NCI-H748 treated with DMSO at 0.1 percent for 48 hours (cell line): ENCODE data around the gene CACNA1H.

Source experiments
- DNase-seq: peaks from one replicate; lab custom pipeline; 2025; lab: John Stamatoyannopoulos, UW

Gene CACNA1H

DNA sequence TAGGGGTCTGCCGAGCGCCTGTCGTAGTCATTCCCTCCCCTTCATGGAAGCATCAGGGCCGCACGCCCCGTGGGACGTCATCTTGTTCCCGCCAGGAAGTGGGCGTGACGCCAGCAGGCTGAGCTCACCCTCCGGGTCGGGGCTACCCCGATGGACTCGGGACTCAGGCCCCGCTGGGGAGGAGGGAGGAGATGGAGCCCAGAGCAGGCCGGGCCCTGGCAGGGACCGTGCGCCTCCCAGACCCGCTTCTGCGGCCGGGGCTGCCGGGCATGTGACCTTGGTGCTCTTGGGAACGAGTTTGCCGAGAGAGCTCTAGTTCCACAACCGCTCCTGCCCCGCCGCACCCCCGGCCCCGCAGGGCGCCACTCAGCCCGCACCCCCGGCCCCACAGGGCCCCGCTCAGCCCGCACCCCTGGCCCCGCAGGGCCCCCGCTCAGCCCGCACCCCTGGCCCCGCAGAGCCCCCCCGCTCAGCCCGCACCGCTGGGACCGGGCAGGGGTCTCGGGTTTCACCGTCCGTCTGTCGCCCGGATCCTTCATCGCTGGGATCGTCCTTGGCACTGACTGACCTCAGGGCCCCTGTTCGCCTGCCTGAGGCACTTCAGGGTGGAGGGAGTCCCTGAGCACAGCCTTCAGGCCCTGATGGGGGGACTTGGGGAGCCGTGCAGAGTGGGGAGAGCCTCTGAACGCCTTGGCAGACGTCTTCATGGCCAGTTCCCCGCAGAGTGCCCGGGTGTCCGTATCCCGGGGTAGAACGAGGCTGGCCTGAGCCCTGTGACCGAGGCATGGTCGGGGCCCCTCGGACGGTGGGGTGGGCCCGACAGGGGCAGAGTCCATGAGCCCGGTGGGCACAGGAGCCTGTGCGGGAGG is 5.8 kb downstream of the CACNA1H start:
- no peak for DNase-seq

GRCh38 chr16:1159325-1159972 is 6.5 kb downstream of the CACNA1H start:
- no peak for DNase-seq

- DNase-seq = no peak
These were observed 7.3 kb downstream of the CACNA1H start for GRCh38 chr16:1159973-1160772.

GRCh38 chr16:1160773-1161348 is 8.0 kb downstream of the CACNA1H start:
- DNase-seq = no peak

GRCh38 chr16:1162701-1163566 is 10.0 kb downstream of the CACNA1H start:
- DNase-seq = no peak

GRCh38 chr16:1163567-1164055 is 10.7 kb downstream of the CACNA1H start:
- DNase-seq = no peak

- no peak for DNase-seq
These were observed 11.5 kb downstream of the CACNA1H start for GRCh38 chr16:1164382-1164781.

GRCh38 chr16:1164975-1165374 is 12.1 kb downstream of the CACNA1H start:
- DNase-seq = no peak

DNA sequence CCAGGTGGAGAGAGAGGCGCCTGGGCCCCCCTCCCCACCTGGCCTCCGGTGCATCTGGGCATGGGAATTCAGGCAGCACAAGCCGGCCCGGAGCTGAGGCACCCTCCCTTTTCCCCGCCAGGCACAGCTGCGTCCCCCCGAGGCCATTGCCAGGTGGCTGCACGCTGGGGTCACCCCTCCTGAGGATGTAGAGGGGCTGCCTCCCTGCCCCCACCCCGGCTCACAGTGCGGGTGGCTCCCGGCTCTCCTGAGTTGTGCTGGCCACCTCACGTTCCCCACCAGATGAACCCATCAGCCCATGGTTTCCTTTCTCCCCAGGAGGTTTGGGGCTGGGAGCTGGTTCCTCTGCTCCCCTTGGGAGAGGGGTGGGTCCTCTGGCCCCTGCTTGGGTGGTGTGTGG is 12.6 kb downstream of the CACNA1H start:
- no peak for DNase-seq

- DNase-seq = peak; percentile 75
These were observed 14.6 kb downstream of the CACNA1H start for GRCh38 chr16:1167276-1168107.

DNA sequence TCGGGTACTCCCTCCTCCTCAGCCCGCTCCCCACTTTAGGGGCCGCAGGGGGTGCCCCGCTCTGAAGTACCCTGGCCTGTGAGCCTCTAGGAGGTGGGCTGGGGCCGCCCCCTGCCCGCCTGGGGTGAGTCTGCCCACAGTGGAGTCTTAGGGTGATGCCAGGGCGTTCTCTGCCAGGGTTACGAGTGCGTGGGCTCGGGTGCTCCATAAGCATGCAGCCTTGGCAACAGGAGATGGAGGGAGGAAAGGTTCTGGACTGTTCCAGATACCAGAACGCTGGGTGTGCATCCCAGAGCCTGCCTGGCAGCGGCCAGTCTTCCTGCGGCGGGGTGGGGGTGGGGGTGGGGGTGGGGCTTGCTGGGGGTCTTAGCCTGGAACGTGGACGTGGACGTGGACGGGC is 15.9 kb downstream of the CACNA1H start:
- DNase-seq = no peak

GRCh38 chr16:1169285-1170075 is 16.6 kb downstream of the CACNA1H start:
- no peak for DNase-seq

- DNase-seq = no peak
These were observed 17.1 kb downstream of the CACNA1H start for GRCh38 chr16:1170076-1170418.

- no peak for DNase-seq
These were observed 18.1 kb downstream of the CACNA1H start for GRCh38 chr16:1171001-1171400.

DNA sequence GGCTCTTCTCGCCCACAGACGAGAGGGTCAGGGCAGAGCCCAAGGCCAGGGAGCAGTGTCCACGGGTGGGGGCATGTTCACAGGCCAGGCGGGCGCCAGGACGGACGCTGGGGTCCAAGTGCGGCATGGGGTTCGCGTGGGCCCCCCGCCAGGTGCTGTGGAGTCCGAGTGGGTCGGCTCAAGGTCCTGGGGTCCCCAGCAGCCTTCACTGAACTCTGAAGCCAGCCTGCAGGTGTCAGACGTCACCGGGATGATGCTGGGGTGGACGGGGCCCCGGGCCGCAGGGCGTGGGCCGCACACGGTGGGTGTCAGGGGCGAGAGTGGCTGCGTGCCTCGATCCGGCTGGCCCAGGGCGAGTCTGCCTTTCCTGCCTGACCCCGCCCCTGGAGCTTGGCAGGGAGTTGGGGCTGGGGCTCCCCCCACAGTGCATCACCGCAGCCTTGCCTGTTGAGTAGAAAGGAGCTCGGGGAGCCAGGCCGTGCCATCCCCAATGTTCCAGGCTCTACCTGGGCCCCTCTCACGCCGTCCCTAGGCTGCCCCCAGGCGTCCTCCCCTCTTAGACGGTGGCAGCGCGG is 19.0 kb downstream of the CACNA1H start:
- no peak for DNase-seq

- DNase-seq = no peak
These were observed 19.7 kb downstream of the CACNA1H start for GRCh38 chr16:1172651-1173050.

DNA sequence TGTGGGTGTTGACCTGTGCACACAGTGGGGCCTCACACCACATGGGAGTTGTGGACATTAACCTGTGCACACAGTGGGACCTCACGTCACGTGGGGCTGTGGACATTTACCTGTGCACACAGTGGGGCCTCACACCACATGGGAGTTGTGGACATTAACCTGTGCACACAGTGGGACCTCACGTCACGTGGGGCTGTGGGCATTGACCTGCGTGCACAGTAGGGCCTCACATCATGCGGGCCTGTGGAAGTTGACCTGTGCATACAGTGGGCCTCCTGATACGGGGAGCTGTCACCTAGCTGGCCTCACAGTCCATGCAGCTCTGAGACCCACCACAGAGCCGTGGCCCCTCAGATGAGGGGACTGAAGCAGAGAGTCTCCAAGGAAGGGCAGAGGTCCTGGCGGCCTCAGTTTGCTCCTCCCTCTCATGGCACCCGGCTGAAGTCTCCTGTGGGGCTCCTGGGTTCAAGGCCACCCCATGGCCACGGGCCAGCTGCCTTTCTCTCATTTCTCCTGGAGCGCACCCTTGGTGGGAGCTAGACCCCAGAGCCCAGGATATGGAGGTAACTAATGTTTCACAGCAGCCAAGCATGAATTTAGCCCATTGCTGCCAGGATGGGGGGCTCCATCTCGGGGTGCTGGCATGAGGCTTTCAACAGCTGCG is 21.0 kb downstream of the CACNA1H start:
- no peak for DNase-seq

GRCh38 chr16:1174477-1175357 is 21.8 kb downstream of the CACNA1H start:
- DNase-seq = no peak
